Prostate gland (tissue), 2 donors: Measurements from ENCODE around the gene ASB13.

Source experiments
- CTCF ChIP-seq, 4 experiments: fragments of 200-600 bp in 2 of 4; fragments of 450-650 bp in 2 of 4; sonication (generic) in 2 of 4; IDR thresholded peaks; 1 replicate in 3 of 4; 2 replicates in 1 of 4; pipeline ENCODE4 v1.5.1; 2016 to 2019; ENCODE audit warnings: antibody characterized with exemption in 4 of 4, mild to moderate bottlenecking in 2 of 4, moderate library complexity in 2 of 4
- POLR2A ChIP-seq: fragments of 450-650 bp; IDR thresholded peaks from one replicate; pipeline ENCODE4 v1.6.1; 2016; ENCODE audit warnings: antibody characterized with exemption, mild to moderate bottlenecking
- POLR2AphosphoS5 ChIP-seq: sonication (generic); formaldehyde crosslinking; IDR thresholded peaks from one replicate; pipeline ENCODE4 v1.6.1; 2017; ENCODE audit warnings: antibody characterized with exemption

DNA sequence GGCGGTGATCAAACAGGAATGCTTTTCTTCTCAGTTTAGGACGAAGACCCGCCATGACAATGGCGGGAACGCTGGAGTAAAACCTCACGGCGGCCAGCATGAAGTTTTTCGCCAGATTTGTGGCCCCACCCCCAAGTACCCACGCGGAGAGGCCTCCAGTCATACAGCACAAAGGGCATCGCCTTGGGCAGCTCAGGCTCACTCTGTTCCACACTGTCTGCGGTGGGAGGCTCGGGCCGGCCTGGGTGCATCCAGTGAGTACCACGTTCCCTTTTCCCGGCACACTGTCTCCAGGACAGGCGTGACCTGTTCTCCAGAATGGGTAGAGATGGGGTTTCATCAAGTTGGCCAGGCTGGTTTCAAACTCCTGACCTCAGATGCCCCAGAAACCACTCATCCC, 27.3 kb downstream of the ASB13 start:
- no peak for TF ChIP-seq POLR2A
- TF ChIP-seq POLR2AphosphoS5: no peak
- no peak for TF ChIP-seq CTCF (IDR thresholded peaks at IDR 0.05)
